ENCODE measurements around the gene KXD1.

Gene KXD1

GRCh38 chr19:18612051-18612771, 54.5 kb downstream of the KXD1 start:
- DNase-seq (ENCODE audit: low read depth in 1 of 2, low spot score in 1 of 2): no peak

- DNase-seq (ENCODE audit: low read depth in 1 of 2, low spot score in 1 of 2): no peak
Observed at GRCh38 chr19:18612772-18613588, 55.3 kb downstream of the KXD1 start, which contains the start of gene TMEM59L. Gene TMEM59L (plus strand): TSS chr19:18612870. CDS start chr19:18612959, 89 bp downstream.

- no peak for DNase-seq (ENCODE audit: low read depth in 1 of 2, low spot score in 1 of 2)
Observed at GRCh38 chr19:18613589-18614234, 56.0 kb downstream of the KXD1 start.

- no peak for DNase-seq (ENCODE audit: low read depth in 1 of 2, low spot score in 1 of 2)
Observed at GRCh38 chr19:18616023-18616422, 58.4 kb downstream of the KXD1 start.

- no peak for DNase-seq (ENCODE audit: low read depth in 1 of 2, low spot score in 1 of 2)
Observed at GRCh38 chr19:18617562-18617961, 59.9 kb downstream of the KXD1 start.

- no peak for DNase-seq (ENCODE audit: low read depth in 1 of 2, low spot score in 1 of 2)
Observed at GRCh38 chr19:18618236-18618635, 60.6 kb downstream of the KXD1 start.

Measured in stimulated activated CD4-positive, alpha-beta T cell treated with anti-CD3 and anti-CD28 coated beads, Interleukin-15, amount 100 ng/mL, for 1 hour (primary cell).